Psoas muscle (tissue), 8 donors: Measurements from ENCODE around the gene CUL1. TPM values are rescaled to one million over a fixed set of nuclear protein-coding genes. Genes with fewer than 3 reads are reported as not detected.

ENCODE experiments used
- ATAC-seq, 4 donors: fragments of 200-7000 bp; cut with Tn5 transposase; one replicate each; pipeline ENCODE4 v1.9.1; 2020; ENCODE audit warnings: moderate library complexity in 3 of 4, mild to moderate bottlenecking in 2 of 4
- DNase-seq, 2 donors: peaks; one replicate each; pipeline ENCODE4 v3.0.0-alpha.2; 2020
- H3K27ac ChIP-seq: fragments of 200-600 bp; one replicate; pipeline ENCODE4 v1.8.0; 2022
- H3K27me3 ChIP-seq, 3 donors: fragments of 200-600 bp in 1 of 3; one replicate each; pipeline versions ENCODE4 v1.6.1 to v1.8.0; 2013 to 2022; ENCODE audit warnings: low read length in 2 of 3, mild to moderate bottlenecking in 2 of 3, moderate library complexity in 1 of 3; ENCODE audit not compliant: insufficient read depth in 3 of 3
- H3K36me3 ChIP-seq, 2 donors: fragments of 200-600 bp in 1 of 2; one replicate each; pipeline versions ENCODE4 v1.6.1 to v1.8.0; 2013 to 2022; ENCODE audit warnings: low read depth in 1 of 2, mild to moderate bottlenecking in 1 of 2, moderate library complexity in 1 of 2; ENCODE audit not compliant: insufficient read depth in 1 of 2
- H3K4me1 ChIP-seq: fragments of 200-600 bp; one replicate; pipeline ENCODE4 v1.8.0; 2022
- H3K4me3 ChIP-seq: fragments of 200-600 bp; one replicate; pipeline ENCODE4 v1.8.0; 2022; ENCODE audit warnings: mild to moderate bottlenecking
- H3K9me3 ChIP-seq: fragments of 200-600 bp; one replicate; pipeline ENCODE4 v1.8.0; 2022
- CTCF ChIP-seq: fragments of 200-600 bp; IDR thresholded peaks from one replicate; pipeline ENCODE4 v1.8.0; 2022; ENCODE audit warnings: antibody characterized with exemption
- WGBS, 3 donors: extraction: QIAGEN DNeasy Blood & Tissue Kit; methylation state at CpG; one replicate each; pipeline versions ENCODE4 v1.1.6 to v1.1.7; 2013; 5-methylcytosine and 5-hydroxymethylcytosine counted together
- intact Hi-C, 2 donors: fragments of 100-400 bp; cut with DNase I; formaldehyde crosslinking; loops; one replicate each; pipeline versions ENCODE4 v1.11.0 to v1.14.2; 2022
- polyA plus RNA-seq, 3 donors: library from polyadenylated mRNA; stranded (reverse); fragments of 200-250 nt; gene quantifications; one replicate each; pipeline ENCODE4 v1.2.3, GENCODE V29; 2013
- total RNA-seq, 4 donors: library from RNA; stranded (reverse); fragmentation: NEBNext Ultra II Directional in 2 of 4; extraction: Animal tissue kit (Norgen Biotek cat#: 25700) in 2 of 4; gene quantifications; one replicate each; pipeline versions ENCODE4 v1.2.1 to v1.2.4, GENCODE V29; 2021 to 2023
- donor health status: healthy with polysubstance abuse.
- donor health status: DM: no; HTN: no; CAD: no; lungs with moderate emphysema.
- donor health status: Bipolar disorder and iron deficiency.
- donor health status: healthy.
- donor health status: DM: yes; HTN: yes; CAD: no.
- donor health status: DM: no; HTN: no; CAD: no.
- donor health status: DM: no; HTN: no; CAD: no.
- donor health status: DM: yes; HTN: yes; CAD: no.

Gene CUL1
- total and polyA plus RNA-seq, 7 donors = 65.1 to 149 (median 86.5) TPM

GRCh38 chr7:148849393-148850098, 150.8 kb downstream of the CUL1 start:
- ATAC-seq = no peak
- H3K4me1 ChIP-seq = no peaks in the 10 kb centered on the region
- 75 to 80% (median 77%) methylated on average over 7 of the region's 7 CpGs for WGBS, 3 donors
- no peak overlapping the region for H3K27ac ChIP-seq
- no peak for DNase-seq
- no peak overlapping the region for H3K4me3 ChIP-seq
- TF ChIP-seq CTCF = no peak
- H3K36me3 ChIP-seq = no peaks in the 10 kb centered on the region
- intact Hi-C loops = no loop called here
- no peaks in the 10 kb centered on the region for H3K9me3 ChIP-seq
- no peaks in the 10 kb centered on the region for H3K27me3 ChIP-seq

GRCh38 chr7:148850564-148850963, 151.9 kb downstream of the CUL1 start:
- H3K4me3 ChIP-seq = no peak overlapping the region
- H3K4me1 ChIP-seq = no peaks in the 10 kb centered on the region
- H3K36me3 ChIP-seq = no peaks in the 10 kb centered on the region
- no peak for TF ChIP-seq CTCF
- H3K9me3 ChIP-seq = no peaks in the 10 kb centered on the region
- intact Hi-C loops = no loop called here
- no peaks in the 10 kb centered on the region for H3K27me3 ChIP-seq
- ATAC-seq (no peak), DNase-seq (no peak)
- 98 to 100% (median 99%) methylated on average over 5 of the region's 5 CpGs for WGBS, 3 donors
- no peak overlapping the region for H3K27ac ChIP-seq

Other genes with a start within 250 kb of the CUL1 start
- not detected for gene C7orf33, start 108.1 kb upstream of the CUL1 start, total RNA-seq
- gene C7orf33, start 108.1 kb upstream of the CUL1 start, polyA plus RNA-seq = not detected
- gene EZH2, start 185.4 kb downstream of the CUL1 start, total RNA-seq = 1 to 10 TPM; 1.9 to 2.5 (median 2.3) TPM
- 1 to 10 TPM; 2.1 to 4.6 (median 3.4) TPM for gene EZH2, start 185.4 kb downstream of the CUL1 start, polyA plus RNA-seq